ENCODE measurements around the gene CDCA3.

DNA sequence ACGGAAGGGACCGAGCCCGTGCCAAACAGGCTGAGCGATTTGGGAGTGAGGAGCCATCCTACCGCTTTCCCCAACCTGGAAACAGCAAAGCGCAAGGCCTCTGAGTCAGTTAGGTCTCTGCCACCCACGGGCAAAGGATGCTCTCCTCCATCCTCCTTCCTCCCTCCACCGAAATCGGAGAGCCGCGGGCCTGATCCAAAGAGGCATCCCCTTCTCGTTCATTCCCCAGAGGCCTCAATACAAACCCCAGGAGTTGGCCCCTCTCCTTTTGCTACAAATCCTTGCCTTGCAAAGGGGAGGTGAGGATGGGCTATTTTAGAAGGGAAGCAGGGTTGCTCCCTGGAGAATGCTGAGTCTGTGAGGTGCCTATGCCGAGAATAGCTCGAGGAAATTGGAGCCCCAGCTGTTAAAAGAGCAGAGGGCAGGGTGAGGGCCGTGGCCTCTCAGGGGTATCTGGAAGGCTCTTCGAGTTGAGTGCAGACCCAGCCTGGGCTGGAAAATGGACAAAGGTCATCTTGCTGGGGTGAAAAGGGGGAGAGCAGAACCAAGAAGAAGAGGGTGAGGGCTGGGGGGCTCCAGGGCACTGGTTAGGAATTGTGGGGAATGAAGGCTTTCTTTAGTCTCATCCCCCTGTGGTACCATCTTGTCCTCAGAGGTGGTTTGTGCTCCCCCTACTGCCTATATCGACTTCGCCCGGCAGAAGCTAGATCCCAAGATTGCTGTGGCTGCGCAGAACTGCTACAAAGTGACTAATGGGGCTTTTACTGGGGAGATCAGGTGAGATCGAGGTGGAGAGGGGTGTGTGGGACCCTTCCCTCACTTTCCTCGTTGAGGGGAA, 17.3 kb upstream of the CDCA3 start:
- TF ChIP-seq, protein P1, sequence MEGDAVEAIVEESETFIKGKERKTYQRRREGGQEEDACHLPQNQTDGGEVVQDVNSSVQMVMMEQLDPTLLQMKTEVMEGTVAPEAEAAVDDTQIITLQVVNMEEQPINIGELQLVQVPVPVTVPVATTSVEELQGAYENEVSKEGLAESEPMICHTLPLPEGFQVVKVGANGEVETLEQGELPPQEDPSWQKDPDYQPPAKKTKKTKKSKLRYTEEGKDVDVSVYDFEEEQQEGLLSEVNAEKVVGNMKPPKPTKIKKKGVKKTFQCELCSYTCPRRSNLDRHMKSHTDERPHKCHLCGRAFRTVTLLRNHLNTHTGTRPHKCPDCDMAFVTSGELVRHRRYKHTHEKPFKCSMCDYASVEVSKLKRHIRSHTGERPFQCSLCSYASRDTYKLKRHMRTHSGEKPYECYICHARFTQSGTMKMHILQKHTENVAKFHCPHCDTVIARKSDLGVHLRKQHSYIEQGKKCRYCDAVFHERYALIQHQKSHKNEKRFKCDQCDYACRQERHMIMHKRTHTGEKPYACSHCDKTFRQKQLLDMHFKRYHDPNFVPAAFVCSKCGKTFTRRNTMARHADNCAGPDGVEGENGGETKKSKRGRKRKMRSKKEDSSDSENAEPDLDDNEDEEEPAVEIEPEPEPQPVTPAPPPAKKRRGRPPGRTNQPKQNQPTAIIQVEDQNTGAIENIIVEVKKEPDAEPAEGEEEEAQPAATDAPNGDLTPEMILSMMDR (conservative IDR thresholded peaks at IDR 0.05 in 1 of 2, IDR thresholded peaks at IDR 0.05 in 1 of 2; ENCODE audit: low read depth in 1 of 2, low read length in 2 of 2) = peak in 1 of 2 donors; percentile 36
- no peak for TF ChIP-seq EZH2 (IDR thresholded peaks at IDR 0.05; ENCODE audit: low read length, missing control alignments)
